ENCODE data around the gene CHCHD5.

GRCh38 chr2:112606547-112606946 lies 22.1 kb downstream of the CHCHD5 start:
- TF ChIP-seq CTCF (IDR thresholded peaks at IDR 0.05) = no peak
- TF ChIP-seq POLR2A (IDR thresholded peaks at IDR 0.05) = no peak
- no peak for TF ChIP-seq EP300 (IDR thresholded peaks at IDR 0.05)
